Measurements from ENCODE around the gene LINGO1. TPM values are rescaled to one million over a fixed set of nuclear protein-coding genes. Genes with fewer than 3 reads are reported as not detected.

LINGO1 gene
- total RNA-seq, 1 experiment from 2014 or later = 51.3 TPM

DNA sequence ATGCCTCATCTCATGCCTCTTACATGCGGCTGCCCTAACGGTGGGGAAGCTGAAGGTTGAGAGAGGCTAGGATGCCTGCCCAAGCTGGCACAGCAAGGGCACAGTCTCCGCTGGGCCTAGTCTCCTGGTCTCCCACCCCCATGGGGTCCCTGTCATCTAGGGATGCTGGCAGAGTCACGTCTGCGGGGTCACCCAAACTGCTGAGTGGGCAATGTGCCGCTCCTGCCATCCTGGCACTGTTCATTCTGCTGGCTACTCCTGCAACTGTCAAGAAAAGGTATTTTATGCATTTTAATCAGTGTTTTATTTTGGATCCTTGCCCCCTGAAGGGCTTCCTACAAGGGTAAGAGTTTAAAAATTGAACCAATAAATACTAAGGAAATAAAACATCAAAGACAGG lies 12.8 kb downstream of the LINGO1 start (continued):
- TF ChIP-seq, protein P1, sequence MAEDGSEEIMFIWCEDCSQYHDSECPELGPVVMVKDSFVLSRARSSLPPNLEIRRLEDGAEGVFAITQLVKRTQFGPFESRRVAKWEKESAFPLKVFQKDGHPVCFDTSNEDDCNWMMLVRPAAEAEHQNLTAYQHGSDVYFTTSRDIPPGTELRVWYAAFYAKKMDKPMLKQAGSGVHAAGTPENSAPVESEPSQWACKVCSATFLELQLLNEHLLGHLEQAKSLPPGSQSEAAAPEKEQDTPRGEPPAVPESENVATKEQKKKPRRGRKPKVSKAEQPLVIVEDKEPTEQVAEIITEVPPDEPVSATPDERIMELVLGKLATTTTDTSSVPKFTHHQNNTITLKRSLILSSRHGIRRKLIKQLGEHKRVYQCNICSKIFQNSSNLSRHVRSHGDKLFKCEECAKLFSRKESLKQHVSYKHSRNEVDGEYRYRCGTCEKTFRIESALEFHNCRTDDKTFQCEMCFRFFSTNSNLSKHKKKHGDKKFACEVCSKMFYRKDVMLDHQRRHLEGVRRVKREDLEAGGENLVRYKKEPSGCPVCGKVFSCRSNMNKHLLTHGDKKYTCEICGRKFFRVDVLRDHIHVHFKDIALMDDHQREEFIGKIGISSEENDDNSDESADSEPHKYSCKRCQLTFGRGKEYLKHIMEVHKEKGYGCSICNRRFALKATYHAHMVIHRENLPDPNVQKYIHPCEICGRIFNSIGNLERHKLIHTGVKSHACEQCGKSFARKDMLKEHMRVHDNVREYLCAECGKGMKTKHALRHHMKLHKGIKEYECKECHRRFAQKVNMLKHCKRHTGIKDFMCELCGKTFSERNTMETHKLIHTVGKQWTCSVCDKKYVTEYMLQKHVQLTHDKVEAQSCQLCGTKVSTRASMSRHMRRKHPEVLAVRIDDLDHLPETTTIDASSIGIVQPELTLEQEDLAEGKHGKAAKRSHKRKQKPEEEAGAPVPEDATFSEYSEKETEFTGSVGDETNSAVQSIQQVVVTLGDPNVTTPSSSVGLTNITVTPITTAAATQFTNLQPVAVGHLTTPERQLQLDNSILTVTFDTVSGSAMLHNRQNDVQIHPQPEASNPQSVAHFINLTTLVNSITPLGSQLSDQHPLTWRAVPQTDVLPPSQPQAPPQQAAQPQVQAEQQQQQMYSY (CRISPR knock-in tag; IDR thresholded peaks at IDR 0.05) = no peak
- TF ChIP-seq, protein P2, sequence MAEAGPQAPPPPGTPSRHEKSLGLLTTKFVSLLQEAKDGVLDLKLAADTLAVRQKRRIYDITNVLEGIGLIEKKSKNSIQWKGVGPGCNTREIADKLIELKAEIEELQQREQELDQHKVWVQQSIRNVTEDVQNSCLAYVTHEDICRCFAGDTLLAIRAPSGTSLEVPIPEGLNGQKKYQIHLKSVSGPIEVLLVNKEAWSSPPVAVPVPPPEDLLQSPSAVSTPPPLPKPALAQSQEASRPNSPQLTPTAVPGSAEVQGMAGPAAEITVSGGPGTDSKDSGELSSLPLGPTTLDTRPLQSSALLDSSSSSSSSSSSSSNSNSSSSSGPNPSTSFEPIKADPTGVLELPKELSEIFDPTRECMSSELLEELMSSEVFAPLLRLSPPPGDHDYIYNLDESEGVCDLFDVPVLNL (CRISPR knock-in tag; IDR thresholded peaks at IDR 0.05; ENCODE audit: borderline replicate concordance, low read depth) = no peak
- TF ChIP-seq ARID4B (CRISPR knock-in tag; IDR thresholded peaks at IDR 0.05; ENCODE audit: borderline replicate concordance) = no peak
- no peak for TF ChIP-seq AR (CRISPR knock-in tag; IDR thresholded peaks at IDR 0.05)
- no peak for TF ChIP-seq ATF1 (CRISPR knock-in tag; IDR thresholded peaks at IDR 0.05)
- no peak for TF ChIP-seq SOX15 (CRISPR knock-in tag; IDR thresholded peaks at IDR 0.05)
- TF ChIP-seq FOXK1 (CRISPR knock-in tag; IDR thresholded peaks at IDR 0.05) = no peak
- no peak for TF ChIP-seq ZNF317 (CRISPR knock-in tag; IDR thresholded peaks at IDR 0.05; ENCODE audit: borderline replicate concordance, low read depth)

DNA sequence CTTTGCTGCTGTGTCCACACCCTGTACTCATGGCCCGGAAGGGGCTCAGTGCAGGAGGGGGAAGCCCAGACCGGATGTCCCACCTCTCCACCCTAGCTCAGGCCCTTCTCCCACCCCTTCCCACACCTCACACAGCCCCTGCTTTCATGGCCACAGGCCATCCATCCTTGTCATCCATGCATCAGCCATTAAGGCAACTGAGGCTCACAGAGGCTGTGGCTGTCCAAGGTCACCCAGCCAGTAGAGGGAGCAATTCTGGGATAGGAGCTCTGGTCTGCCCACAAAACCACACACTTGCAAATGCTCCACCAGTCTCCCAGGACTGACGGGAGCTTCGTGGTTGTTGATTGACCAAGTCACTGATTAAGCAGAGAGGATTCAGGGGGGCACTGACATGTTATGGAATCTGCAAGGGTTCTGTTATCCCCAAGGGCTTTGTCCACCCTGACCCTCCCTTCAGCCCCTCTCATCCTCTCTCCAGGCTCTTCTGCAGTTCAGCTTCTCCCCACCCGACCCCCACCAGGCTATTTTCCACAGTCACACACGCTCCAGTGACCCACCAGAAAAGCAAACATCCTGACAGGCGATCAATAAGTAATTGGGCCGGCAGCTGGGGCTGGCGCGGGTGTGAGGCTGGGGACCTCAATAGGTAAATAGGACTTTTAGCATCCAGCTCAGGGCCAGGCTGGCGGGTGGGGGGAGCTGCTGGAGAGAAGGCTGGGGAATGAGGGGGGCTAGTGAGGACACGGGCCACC lies 15.1 kb downstream of the LINGO1 start:
- CTCF ChIA-PET = interaction anchor here (0.6 to 17.1 kb wide), 56 partner anchors 11 to 644 kb away, joined by 3 to 195 read pairs (median 4); partner anchors contain the start of gene LINGO1
- H3K4me3 Mint-ChIP-seq = no peak overlapping the region
- POLR2A ChIA-PET = interaction anchor here (0.6 to 0.9 kb wide), 4 partner anchors 12 to 401 kb away, joined by 3 to 8 read pairs (median 4); no protein-coding TSS in a partner anchor
- peak; percentile 49 for ATAC-seq
- no peak for TF ChIP-seq ZNF423 (CRISPR knock-in tag; IDR thresholded peaks at IDR 0.05)
- no peak for TF ChIP-seq FOXP4 (CRISPR knock-in tag; IDR thresholded peaks at IDR 0.05)
- TF ChIP-seq, protein P3, sequence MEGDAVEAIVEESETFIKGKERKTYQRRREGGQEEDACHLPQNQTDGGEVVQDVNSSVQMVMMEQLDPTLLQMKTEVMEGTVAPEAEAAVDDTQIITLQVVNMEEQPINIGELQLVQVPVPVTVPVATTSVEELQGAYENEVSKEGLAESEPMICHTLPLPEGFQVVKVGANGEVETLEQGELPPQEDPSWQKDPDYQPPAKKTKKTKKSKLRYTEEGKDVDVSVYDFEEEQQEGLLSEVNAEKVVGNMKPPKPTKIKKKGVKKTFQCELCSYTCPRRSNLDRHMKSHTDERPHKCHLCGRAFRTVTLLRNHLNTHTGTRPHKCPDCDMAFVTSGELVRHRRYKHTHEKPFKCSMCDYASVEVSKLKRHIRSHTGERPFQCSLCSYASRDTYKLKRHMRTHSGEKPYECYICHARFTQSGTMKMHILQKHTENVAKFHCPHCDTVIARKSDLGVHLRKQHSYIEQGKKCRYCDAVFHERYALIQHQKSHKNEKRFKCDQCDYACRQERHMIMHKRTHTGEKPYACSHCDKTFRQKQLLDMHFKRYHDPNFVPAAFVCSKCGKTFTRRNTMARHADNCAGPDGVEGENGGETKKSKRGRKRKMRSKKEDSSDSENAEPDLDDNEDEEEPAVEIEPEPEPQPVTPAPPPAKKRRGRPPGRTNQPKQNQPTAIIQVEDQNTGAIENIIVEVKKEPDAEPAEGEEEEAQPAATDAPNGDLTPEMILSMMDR (IDR thresholded peaks at IDR 0.05) = peak; percentile 19; the same call in 1 of the 2 replicates
- TF ChIP-seq ZSCAN18 (CRISPR knock-in tag; IDR thresholded peaks at IDR 0.05) = no peak
- peaks cover 41% of the 10 kb centered on the region for H3K4me1 Mint-ChIP-seq
- no peak overlapping the region; the same call in 1 of the 2 replicates for H3K27ac Mint-ChIP-seq
- peaks cover 19% of the 10 kb centered on the region for H3K36me3 Mint-ChIP-seq
- H3K27me3 Mint-ChIP-seq (ENCODE audit: low read depth) = no peaks in the 10 kb centered on the region; the same call in 1 of the 2 replicates
- peak; percentile 56 for DNase-seq (ENCODE audit: low spot score)
- no peaks in the 10 kb centered on the region for H3K9me3 Mint-ChIP-seq

Measured in WTC11 (cell line).